Measurements from ENCODE around the gene ACTL10.

GRCh38 chr20:33701629-33702450 lies 35.1 kb downstream of the ACTL10 start:
- no peak for TF ChIP-seq CTCF (IDR thresholded peaks at IDR 0.05)
- no peak for TF ChIP-seq POLR2A (IDR thresholded peaks at IDR 0.05)
